Measurements from ENCODE around the gene SCAP. TPM values are rescaled to one million over a fixed set of nuclear protein-coding genes. Genes with fewer than 3 reads are reported as not detected.
A peak's percentile ranks its signal among the peaks of the same experiment; 100 is the strongest.

The SCAP gene
- total and polyA plus RNA-seq, 2 of the 4 experiments (the other 2 are of a cell fraction): 25.3 to 34.6 TPM

GRCh38 chr3:47370887-47371697 is 104.6 kb downstream of the SCAP start:
- H2BK120ac ChIP-seq (ENCODE audit: low read depth, low read length): no peak overlapping the region
- no peaks in the 10 kb centered on the region for H3K9me3 ChIP-seq (ENCODE audit: control insufficient read depth, insufficient read depth, low read length)
- no peak overlapping the region for H3K23ac ChIP-seq (ENCODE audit: low read depth, low read length)
- in situ Hi-C loops (cut with MboI; ENCODE audit: low sequenced_read_pairs): loop anchor here (25.0 kb wide), 1 partner anchor 659 kb away; the partner anchor contains the start of genes PRSS50 and TMIE
- H3K27me3 ChIP-seq (ENCODE audit: control insufficient read depth, insufficient read depth, low read length): no peaks in the 10 kb centered on the region; the same call in none of the 2 replicates
- H3K79me1 ChIP-seq (ENCODE audit: low read depth in 1 of 2, low read length in 2 of 2): no peaks in the 10 kb centered on the region; a peak in 1 of 4 replicates
- no peaks in the 10 kb centered on the region for H3K36me3 ChIP-seq (ENCODE audit: control insufficient read depth, insufficient read depth, low read length)
- peak overlapping the region; percentile 48 for H2AFZ ChIP-seq (replicated peaks; ENCODE audit: low read length, poor library complexity)
- H2BK20ac ChIP-seq (ENCODE audit: low read depth, low read length): no peak overlapping the region
- H3K18ac ChIP-seq (ENCODE audit: low read depth, low read length): no peak overlapping the region
- no peak overlapping the region for H3K27ac ChIP-seq (ENCODE audit: insufficient read depth, low read length)
- H3K9ac ChIP-seq (ENCODE audit: low read depth, low read length): no peak overlapping the region; the same call in 1 of the 2 replicates
- no peak overlapping the region for H2BK15ac ChIP-seq (ENCODE audit: low read depth, low read length)
- H3K4me3 ChIP-seq (ENCODE audit: insufficient read depth, low read depth, low read length): no peak overlapping the region
- no peak overlapping the region for H2AK5ac ChIP-seq (ENCODE audit: low read depth, low read length)
- no peak overlapping the region for H3K14ac ChIP-seq (replicated peaks; ENCODE audit: low read depth, low read length)
- WGBS, 2 experiments (ENCODE audit: extremely low coverage in 2 of 2, insufficient read length in 1 of 2): 60% methylated on average over 1 of the region's 13 CpGs; no CpG with 5 or more reads in 1 of the 2 experiments
- TF ChIP-seq RAD21 (IDR thresholded peaks at IDR 0.05; ENCODE audit: low read length): peak; percentile 49
- TF ChIP-seq SMC3 (IDR thresholded peaks at IDR 0.05; ENCODE audit: low read depth, low read length): peak; percentile 22; the same call in 1 of the 2 replicates
- no peak for TF ChIP-seq USF2 (IDR thresholded peaks at IDR 0.05; ENCODE audit: low read depth, low read length)
- TF ChIP-seq CTCF (conservative IDR thresholded peaks at IDR 0.05; ENCODE audit: low read depth, low read length): peak; percentile 37
- ChIA-PET CTCF (interaction anchor here (0.5 kb wide), 1 partner anchor 31 kb away, joined by 3 read pairs; no protein-coding TSS in a partner anchor), POLR2A (ENCODE audit: unreplicated experiment) (interaction anchor here (0.5 kb wide), 1 partner anchor 24 kb away, joined by 3 read pairs; no protein-coding TSS in a partner anchor)
- no peak overlapping the region for H4K5ac ChIP-seq (ENCODE audit: low read depth, low read length)
- DNase-seq (no peak), ATAC-seq (ENCODE audit: low read depth) (peak; percentile 70)
- no peak overlapping the region for H4K91ac ChIP-seq (ENCODE audit: insufficient read depth, low read depth, low read length)
- H2BK5ac ChIP-seq (ENCODE audit: low read depth, low read length, poor library complexity, severe bottlenecking): no peak overlapping the region
- no peak overlapping the region for H4K8ac ChIP-seq (ENCODE audit: low read depth in 2 of 2, low read length in 2 of 2)
- no peak overlapping the region for H3K4me2 ChIP-seq (ENCODE audit: low read depth, low read length)
- no peaks in the 10 kb centered on the region for H3K9me1 ChIP-seq (ENCODE audit: insufficient read depth, low read length)
- no peaks in the 10 kb centered on the region for H3K4me1 ChIP-seq (ENCODE audit: control insufficient read depth, insufficient read depth, low read length)
- no peak overlapping the region for H3K56ac ChIP-seq (ENCODE audit: extremely low read depth, insufficient read depth, low read length)
- dilution Hi-C loops (cut with HindIII; ENCODE audit: low sequenced_read_pairs, unreplicated experiment): no loop called here
- no peak overlapping the region for H3K4ac ChIP-seq (ENCODE audit: low read depth, low read length)
- intact Hi-C loops (cut with micrococcal nuclease): loop anchor here (2.0 to 5.0 kb wide), 2 partner anchors 504 to 666 kb away; no protein-coding TSS in a partner anchor
- BruUV-seq (replicated peaks): no TSS peak
- peak overlapping the region; percentile 0 for H2AK9ac ChIP-seq (replicated peaks; ENCODE audit: low read depth, low read length, poor library complexity)
- H4K20me1 ChIP-seq (ENCODE audit: insufficient read depth, low read length): no peaks in the 10 kb centered on the region

Data from IMR-90 (cell line).